HG03045 (cell line): ENCODE measurements around the gene AKR7A3.
"Not testable (repeated sequence)": the region's sequence is repeated elsewhere in the genome, so short reads cannot be mapped to it uniquely, and the experiment has no call there.

Source experiments
- ATAC-seq: cut with Tn5 transposase; IDR thresholded peaks from one replicate; pipeline ENCODE4 v1.9.1; 2021; ENCODE audit warnings: mild to moderate bottlenecking, moderate library complexity; ENCODE audit not compliant: unreplicated experiment

AKR7A3 gene

GRCh38 chr1:19256301-19256700 is 32.3 kb downstream of the AKR7A3 start:
- ATAC-seq, result not testable (repeated sequence)

GRCh38 chr1:19255288-19255687 is 33.3 kb downstream of the AKR7A3 start:
- no peak for ATAC-seq

GRCh38 chr1:19254416-19254815 is 34.2 kb downstream of the AKR7A3 start:
- no peak for ATAC-seq

GRCh38 chr1:19251305-19252196 is 37.0 kb downstream of the AKR7A3 start, which contains the start of the genes EMC1 and MRTO4:
TSS of gene EMC1 (minus strand) at chr1:19251524. CDS start at chr1:19251509, 15 bp downstream.
TSS of gene MRTO4 (plus strand) at chr1:19251805. CDS start at chr1:19251836, 31 bp downstream.
- peak; percentile 85 for ATAC-seq

GRCh38 chr1:19250629-19251304 is 37.8 kb downstream of the AKR7A3 start:
- ATAC-seq, result no peak

- ATAC-seq, result no peak
Observed at GRCh38 chr1:19240673-19241538, 47.7 kb downstream of the AKR7A3 start.

- ATAC-seq, result no peak
Observed at GRCh38 chr1:19239876-19240275, 48.7 kb downstream of the AKR7A3 start.

- no peak for ATAC-seq
Observed at GRCh38 chr1:19234224-19234623, 54.3 kb downstream of the AKR7A3 start.
